ENCODE results near the gene MXRA5.

Gene MXRA5

GRCh38 chrX:3262901-3263300, 83.6 kb downstream of the MXRA5 start:
- TF ChIP-seq CTCF (IDR thresholded peaks at IDR 0.05) (no peak), ZFX (IDR thresholded peaks at IDR 0.05; ENCODE audit: borderline replicate concordance) (no peak)
- no peak overlapping the region for H3K27ac ChIP-seq
